ENCODE results near the gene RUNDC1. TPM values are rescaled to one million over a fixed set of nuclear protein-coding genes. Genes with fewer than 3 reads are reported as not detected.
"Not testable (repeated sequence)": the region's sequence is repeated elsewhere in the genome, so short reads cannot be mapped to it uniquely, and the experiment has no call there.

The RUNDC1 gene
- polyA plus RNA-seq, 1 donor from 2014 or later: 15.1 TPM

DNA sequence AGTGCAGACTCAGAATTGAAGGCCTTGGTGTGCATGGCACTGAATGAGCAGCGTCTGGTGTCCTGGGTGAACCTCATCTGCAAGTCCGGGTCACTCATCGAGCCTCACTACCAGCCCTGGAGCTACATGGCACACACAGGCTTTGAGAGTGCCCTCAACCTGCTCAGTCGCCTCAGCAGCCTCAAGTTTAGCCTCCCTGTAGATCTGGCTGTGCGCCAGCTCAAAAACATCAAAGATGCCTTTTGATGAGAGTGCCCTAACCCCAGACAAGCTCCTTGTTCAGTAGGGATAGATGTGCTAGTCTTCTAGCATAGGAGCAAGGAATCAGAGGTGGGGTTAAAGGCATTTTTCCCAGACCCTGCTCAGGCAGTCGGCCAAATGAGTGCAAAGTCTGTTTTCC lies 11.1 kb downstream of the RUNDC1 start:
- Histone ChIP-seq H3K4me3 (ENCODE audit: low read length) (no peak overlapping the region), H3K9me3 (ENCODE audit: low read length) (no peaks in the 10 kb centered on the region), H3K9ac (ENCODE audit: low read length) (no peak overlapping the region), H3K9me2 (ENCODE audit: insufficient read depth, low read length) (no peaks in the 10 kb centered on the region), H3K36me3 (ENCODE audit: insufficient read depth, low read length) (peaks cover 12% of the 10 kb centered on the region), H3K79me2 (replicated peaks; ENCODE audit: insufficient read depth, low read length) (no peaks in the 10 kb centered on the region), H3K27me3 (ENCODE audit: insufficient read depth, low read depth, low read length) (no peaks in the 10 kb centered on the region), H4K20me1 (ENCODE audit: insufficient read depth) (no peaks in the 10 kb centered on the region), H3K27ac (ENCODE audit: low read length) (no peak overlapping the region), H2AFZ (ENCODE audit: low read depth, low read length) (no peak overlapping the region), H3K4me2 (ENCODE audit: low read length) (no peak overlapping the region), H3F3A (ENCODE audit: insufficient read depth, low read length, poor library complexity, severe bottlenecking) (no peaks in the 10 kb centered on the region)
- TF ChIP-seq, protein P1, sequence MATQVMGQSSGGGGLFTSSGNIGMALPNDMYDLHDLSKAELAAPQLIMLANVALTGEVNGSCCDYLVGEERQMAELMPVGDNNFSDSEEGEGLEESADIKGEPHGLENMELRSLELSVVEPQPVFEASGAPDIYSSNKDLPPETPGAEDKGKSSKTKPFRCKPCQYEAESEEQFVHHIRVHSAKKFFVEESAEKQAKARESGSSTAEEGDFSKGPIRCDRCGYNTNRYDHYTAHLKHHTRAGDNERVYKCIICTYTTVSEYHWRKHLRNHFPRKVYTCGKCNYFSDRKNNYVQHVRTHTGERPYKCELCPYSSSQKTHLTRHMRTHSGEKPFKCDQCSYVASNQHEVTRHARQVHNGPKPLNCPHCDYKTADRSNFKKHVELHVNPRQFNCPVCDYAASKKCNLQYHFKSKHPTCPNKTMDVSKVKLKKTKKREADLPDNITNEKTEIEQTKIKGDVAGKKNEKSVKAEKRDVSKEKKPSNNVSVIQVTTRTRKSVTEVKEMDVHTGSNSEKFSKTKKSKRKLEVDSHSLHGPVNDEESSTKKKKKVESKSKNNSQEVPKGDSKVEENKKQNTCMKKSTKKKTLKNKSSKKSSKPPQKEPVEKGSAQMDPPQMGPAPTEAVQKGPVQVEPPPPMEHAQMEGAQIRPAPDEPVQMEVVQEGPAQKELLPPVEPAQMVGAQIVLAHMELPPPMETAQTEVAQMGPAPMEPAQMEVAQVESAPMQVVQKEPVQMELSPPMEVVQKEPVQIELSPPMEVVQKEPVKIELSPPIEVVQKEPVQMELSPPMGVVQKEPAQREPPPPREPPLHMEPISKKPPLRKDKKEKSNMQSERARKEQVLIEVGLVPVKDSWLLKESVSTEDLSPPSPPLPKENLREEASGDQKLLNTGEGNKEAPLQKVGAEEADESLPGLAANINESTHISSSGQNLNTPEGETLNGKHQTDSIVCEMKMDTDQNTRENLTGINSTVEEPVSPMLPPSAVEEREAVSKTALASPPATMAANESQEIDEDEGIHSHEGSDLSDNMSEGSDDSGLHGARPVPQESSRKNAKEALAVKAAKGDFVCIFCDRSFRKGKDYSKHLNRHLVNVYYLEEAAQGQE (IDR thresholded peaks at IDR 0.05; ENCODE audit: borderline replicate concordance): no peak
- TF ChIP-seq EZH2 (IDR thresholded peaks at IDR 0.05; ENCODE audit: borderline replicate concordance, insufficient read depth, low read length, poor library complexity, severe bottlenecking): no peak
- no peak for TF ChIP-seq POLR2AphosphoS5 (IDR thresholded peaks at IDR 0.05)
- TF ChIP-seq EP300 (conservative IDR thresholded peaks at IDR 0.05; ENCODE audit: poor library complexity, severe bottlenecking): no peak
- TF ChIP-seq SMC3 (conservative IDR thresholded peaks at IDR 0.05; ENCODE audit: poor library complexity): no peak
- TF ChIP-seq MXI1 (conservative IDR thresholded peaks at IDR 0.05; ENCODE audit: poor library complexity, severe bottlenecking): no peak
- TF ChIP-seq, protein P2, sequence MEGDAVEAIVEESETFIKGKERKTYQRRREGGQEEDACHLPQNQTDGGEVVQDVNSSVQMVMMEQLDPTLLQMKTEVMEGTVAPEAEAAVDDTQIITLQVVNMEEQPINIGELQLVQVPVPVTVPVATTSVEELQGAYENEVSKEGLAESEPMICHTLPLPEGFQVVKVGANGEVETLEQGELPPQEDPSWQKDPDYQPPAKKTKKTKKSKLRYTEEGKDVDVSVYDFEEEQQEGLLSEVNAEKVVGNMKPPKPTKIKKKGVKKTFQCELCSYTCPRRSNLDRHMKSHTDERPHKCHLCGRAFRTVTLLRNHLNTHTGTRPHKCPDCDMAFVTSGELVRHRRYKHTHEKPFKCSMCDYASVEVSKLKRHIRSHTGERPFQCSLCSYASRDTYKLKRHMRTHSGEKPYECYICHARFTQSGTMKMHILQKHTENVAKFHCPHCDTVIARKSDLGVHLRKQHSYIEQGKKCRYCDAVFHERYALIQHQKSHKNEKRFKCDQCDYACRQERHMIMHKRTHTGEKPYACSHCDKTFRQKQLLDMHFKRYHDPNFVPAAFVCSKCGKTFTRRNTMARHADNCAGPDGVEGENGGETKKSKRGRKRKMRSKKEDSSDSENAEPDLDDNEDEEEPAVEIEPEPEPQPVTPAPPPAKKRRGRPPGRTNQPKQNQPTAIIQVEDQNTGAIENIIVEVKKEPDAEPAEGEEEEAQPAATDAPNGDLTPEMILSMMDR (IDR thresholded peaks at IDR 0.05; ENCODE audit: poor library complexity, severe bottlenecking): no peak

- Histone ChIP-seq H3F3A (ENCODE audit: insufficient read depth, low read length, poor library complexity, severe bottlenecking) (no peaks in the 10 kb centered on the region), H3K27me3 (ENCODE audit: insufficient read depth, low read depth, low read length) (no peaks in the 10 kb centered on the region), H3K27ac (ENCODE audit: low read length) (no peak overlapping the region), H2AFZ (ENCODE audit: low read depth, low read length) (no peak overlapping the region), H3K4me2 (ENCODE audit: low read length) (no peak overlapping the region), H3K9ac (ENCODE audit: low read length) (no peak overlapping the region), H3K4me3 (ENCODE audit: low read length) (no peak overlapping the region), H3K9me3 (ENCODE audit: low read length) (no peaks in the 10 kb centered on the region), H4K20me1 (ENCODE audit: insufficient read depth) (no peaks in the 10 kb centered on the region), H3K9me2 (ENCODE audit: insufficient read depth, low read length) (no peaks in the 10 kb centered on the region), H3K36me3 (ENCODE audit: insufficient read depth, low read length) (peaks cover 12% of the 10 kb centered on the region), H3K79me2 (replicated peaks; ENCODE audit: insufficient read depth, low read length) (no peaks in the 10 kb centered on the region)
- TF ChIP-seq EZH2 (IDR thresholded peaks at IDR 0.05; ENCODE audit: borderline replicate concordance, insufficient read depth, low read length, poor library complexity, severe bottlenecking): no peak
These were observed 12.5 kb downstream of the RUNDC1 start for GRCh38 chr17:42992872-42993271.

DNA sequence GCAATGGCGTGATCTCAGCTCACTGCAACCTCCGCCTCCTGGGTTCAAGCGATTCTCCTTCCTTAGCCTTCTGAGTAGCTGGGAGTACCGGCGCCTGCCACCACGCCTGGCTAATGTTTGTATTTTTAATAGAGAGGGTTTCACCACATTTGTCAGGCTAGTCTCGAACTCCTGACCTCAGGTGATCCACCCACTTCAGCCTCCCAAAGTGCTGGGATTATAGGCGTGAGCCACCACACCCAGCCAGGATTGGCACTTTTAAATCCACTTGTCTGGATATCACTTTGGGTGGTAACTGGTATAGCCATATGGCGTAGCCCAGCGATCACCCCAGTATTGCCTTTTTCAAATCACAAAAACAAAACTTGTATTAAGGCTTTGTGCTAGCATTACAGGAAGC lies 13.5 kb downstream of the RUNDC1 start:
- H4K20me1 ChIP-seq (ENCODE audit: insufficient read depth); H3K4me2 ChIP-seq (ENCODE audit: low read length); H3K27me3 ChIP-seq (ENCODE audit: insufficient read depth, low read depth, low read length); H3K36me3 ChIP-seq (ENCODE audit: insufficient read depth, low read length); H3K27ac ChIP-seq (ENCODE audit: low read length); H3K9me2 ChIP-seq (ENCODE audit: insufficient read depth, low read length); H2AFZ ChIP-seq (ENCODE audit: low read depth, low read length); H3K79me2 ChIP-seq (replicated peaks; ENCODE audit: insufficient read depth, low read length); H3K9me3 ChIP-seq (ENCODE audit: low read length); H3K9ac ChIP-seq (ENCODE audit: low read length); H3F3A ChIP-seq (ENCODE audit: insufficient read depth, low read length, poor library complexity, severe bottlenecking); H3K4me3 ChIP-seq (ENCODE audit: low read length): not testable (repeated sequence)

All from neural cell (in vitro differentiated cells).